ENCODE results near the gene PLA2G3. TPM values are rescaled to one million over a fixed set of nuclear protein-coding genes. Genes with fewer than 3 reads are reported as not detected.

Gene PLA2G3
- total and polyA plus RNA-seq, 2 of the 8 experiments (the other 6 are each of a cell fraction or from before 2014, with no cell fraction given) = 18.1 to 25.9 TPM

GRCh38 chr22:31153357-31153756, 13.0 kb upstream of the PLA2G3 start (continued):
- TF ChIP-seq CHD7 (IDR thresholded peaks at IDR 0.05; ENCODE audit: insufficient replicate concordance, low read length) (no peak), CEBPB (IDR thresholded peaks at IDR 0.05; ENCODE audit: low read depth, low read length) (no peak), POU5F1 (IDR thresholded peaks at IDR 0.05; ENCODE audit: low read depth, low read length) (no peak), SP1 (IDR thresholded peaks at IDR 0.05; ENCODE audit: low read depth, low read length) (no peak), HDAC2 (IDR thresholded peaks at IDR 0.05; ENCODE audit: borderline replicate concordance in 1 of 2, low read depth in 2 of 2, low read length in 2 of 2) (no peak), JUN (IDR thresholded peaks at IDR 0.05; ENCODE audit: low read depth, low read length) (no peak), HDAC6 (IDR thresholded peaks at IDR 0.05; ENCODE audit: low read depth, low read length) (no peak), BCL11A (IDR thresholded peaks at IDR 0.05; ENCODE audit: low read depth in 2 of 2, low read length in 2 of 2) (no peak), USF2 (IDR thresholded peaks at IDR 0.05; ENCODE audit: low read length) (no peak), NANOG (IDR thresholded peaks at IDR 0.05; ENCODE audit: insufficient read depth, low read depth, low read length, poor library complexity, severe bottlenecking) (no peak), NRF1 (IDR thresholded peaks at IDR 0.05; ENCODE audit: low read depth, low read length) (no peak)

Measured in H1 (cell line).